Activated naive CD4-positive, alpha-beta T cell treated with anti-CD3 and anti-CD28 coated beads, Interleukin-2, amount 50 U/mL, for 16 hours (primary cell): ENCODE data around the gene ROBO1.
"Not testable (repeated sequence)": the region's sequence is repeated elsewhere in the genome, so short reads cannot be mapped to it uniquely, and the experiment has no call there.

Source experiments
- DNase-seq: peaks from one replicate; pipeline ENCODE4 v3.0.0-alpha.2; 2020

Gene ROBO1

DNA sequence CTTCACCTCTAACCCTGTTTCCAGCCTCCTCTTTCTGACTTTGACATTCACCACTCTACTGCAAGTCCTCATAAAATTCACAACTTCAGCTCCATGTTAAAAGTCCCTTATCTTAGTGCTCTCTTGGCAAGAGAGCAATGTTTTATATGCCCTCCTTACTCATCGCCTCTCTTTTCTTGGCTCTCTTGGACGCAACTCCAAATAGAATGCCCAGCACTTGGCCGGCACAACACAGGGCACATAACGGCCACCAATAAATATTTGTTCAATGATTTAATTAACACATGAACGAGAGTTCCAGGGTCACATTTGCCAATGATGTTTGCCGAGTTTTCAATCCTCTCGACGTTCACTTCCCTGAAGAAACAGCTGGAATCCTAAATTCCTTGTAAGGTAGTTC lies 401.4 kb downstream of the ROBO1 start:
- DNase-seq = no peak

GRCh38 chr3:79364784-79365183 lies 403.0 kb downstream of the ROBO1 start:
- DNase-seq = no peak

DNA sequence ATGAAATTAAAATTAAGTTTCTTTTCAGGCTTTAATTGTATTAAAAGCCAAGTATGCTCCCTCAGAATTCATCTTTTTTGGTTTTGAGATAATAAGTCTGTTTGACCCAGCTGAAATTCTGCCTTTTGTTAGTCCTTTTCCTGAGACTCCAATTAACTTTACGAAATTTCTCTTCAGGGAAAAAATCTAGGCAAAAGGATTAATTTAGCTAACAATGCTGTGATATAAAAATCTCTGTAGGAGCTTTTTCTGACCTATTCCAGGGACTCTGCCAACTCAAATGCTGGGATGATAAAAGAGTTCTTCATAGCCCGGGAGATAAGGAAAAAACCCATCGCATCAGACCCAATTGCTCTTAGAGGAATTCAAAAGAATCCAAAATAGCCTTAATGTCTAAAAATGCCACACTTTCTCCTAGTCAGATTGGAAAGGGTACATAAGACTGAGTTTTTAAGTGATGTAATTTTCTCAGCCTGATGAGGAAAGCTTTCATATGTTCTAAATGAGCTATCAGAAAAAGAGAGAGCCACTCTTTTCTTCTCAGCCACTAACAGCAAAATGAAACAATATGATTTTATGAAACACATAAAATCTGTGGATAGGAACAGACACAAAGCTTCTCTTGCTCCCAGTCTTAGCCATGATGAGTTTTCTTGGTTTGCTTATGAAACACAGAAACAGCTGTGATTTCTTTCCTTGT lies 405.1 kb downstream of the ROBO1 start:
- no peak for DNase-seq

DNA sequence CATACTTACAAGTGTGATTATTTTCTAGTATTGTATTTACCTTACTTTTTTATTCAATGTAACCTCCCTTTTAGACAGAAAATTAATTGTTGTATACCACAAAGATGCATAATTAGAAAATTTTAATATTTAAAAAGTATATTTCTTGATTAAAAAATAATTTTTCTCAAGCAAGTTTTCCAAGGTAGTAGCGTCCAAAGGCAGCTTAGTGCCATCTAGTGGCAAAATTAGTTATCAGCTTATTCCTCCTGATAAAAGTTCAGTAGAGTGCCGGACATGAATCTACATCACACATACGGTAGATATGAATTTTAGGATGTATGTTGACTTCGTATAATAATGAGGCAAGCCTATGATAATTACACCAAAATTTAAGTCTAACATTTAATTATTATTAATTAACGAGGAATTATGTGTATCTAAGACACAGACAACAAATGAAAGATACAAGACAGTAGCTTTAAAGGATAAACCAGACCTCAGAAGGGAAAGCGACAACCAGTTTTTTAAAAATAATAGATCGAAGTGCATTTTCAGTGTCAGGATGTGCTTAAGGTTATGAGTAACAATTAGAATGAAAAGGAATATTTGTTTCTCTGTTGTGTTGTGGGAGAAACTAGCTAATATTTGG lies 405.9 kb downstream of the ROBO1 start:
- DNase-seq = no peak

DNA sequence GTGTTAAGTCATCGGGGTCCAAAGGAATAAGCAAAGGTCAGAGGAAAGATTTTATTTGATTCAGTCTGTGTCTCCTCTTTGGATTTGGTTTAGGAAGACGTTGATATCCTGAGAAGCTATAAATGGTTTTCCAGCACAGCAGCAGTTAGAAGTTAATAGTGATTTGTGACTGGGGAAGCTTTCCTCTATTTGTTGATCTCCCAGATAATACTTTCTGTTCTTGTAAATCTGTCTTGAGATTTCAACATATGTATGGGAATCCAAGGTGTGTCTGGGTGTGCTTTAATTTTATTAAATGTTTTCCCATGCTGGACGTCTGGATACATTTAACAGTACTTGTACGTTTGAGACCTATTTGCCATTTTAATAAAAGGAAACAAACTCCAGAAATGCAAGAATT lies 409.5 kb downstream of the ROBO1 start:
- DNase-seq = no peak

- DNase-seq = no peak
These were observed 413.6 kb downstream of the ROBO1 start for GRCh38 chr3:79354179-79354688.

DNA sequence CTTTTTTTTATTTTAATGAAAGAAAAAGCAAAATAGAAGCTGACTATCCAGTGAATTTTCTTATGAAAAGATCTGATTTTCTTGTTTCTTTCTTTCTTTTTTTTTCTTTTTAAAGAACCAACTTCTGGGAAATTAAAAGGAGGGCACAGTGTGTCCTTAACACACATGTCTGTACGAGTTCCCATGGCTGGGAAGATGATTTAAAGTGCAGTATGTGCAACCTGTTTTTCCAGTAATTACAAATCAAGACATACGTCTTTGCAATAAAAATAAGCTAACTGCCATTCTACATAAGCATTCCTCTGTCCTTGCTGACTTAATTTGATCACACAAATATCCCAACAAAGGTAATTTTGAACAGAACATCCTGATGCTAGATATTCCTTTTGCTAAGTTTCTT lies 416.1 kb downstream of the ROBO1 start:
- DNase-seq = no peak

DNA sequence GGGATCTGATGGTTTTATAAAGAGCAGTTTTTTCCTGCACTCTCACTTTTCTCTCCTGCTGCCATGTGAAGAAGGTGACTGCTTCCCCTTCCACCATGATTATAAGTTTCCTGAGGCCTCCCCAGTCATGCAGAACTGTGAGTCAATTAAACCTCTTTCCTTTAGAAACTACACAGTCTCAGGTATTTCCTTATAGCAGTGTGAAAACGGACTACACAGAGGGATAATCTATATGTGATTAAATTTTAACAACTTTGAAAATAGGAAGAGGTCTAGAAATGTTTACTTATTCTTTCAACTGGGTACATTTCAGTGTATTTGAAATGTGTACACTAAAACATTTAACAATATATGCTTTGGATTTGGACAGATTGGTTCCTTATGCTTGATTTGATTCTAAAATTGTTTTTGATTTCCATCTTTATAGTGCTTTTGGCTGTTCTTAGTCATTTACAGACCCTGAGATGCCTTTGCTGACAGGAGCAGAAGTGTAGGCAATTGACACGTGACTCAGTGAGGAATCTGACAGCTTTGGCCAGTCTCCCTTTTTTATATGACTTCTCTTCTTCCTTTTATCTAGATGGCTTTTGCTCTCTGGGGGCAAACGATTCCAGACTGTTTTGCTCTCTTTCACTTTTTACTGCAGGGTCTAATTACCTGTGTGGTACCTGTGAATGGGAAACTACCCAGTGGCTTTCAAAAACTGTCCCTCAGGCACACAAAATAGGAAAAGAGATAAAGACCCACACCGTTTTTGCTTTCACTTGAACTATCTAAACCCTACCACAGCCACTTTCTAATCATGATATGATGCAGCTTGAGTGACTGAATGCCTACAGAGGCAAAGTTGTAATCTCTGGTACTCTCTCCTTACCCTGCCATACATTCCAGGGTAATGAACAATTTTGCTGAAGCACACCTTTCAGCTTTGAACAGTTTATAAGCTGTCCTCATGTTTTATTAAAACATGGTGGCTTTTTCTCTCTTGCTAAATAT lies 422.6 kb downstream of the ROBO1 start:
- DNase-seq = no peak

GRCh38 chr3:79341961-79342360 lies 425.8 kb downstream of the ROBO1 start:
- no peak for DNase-seq

DNA sequence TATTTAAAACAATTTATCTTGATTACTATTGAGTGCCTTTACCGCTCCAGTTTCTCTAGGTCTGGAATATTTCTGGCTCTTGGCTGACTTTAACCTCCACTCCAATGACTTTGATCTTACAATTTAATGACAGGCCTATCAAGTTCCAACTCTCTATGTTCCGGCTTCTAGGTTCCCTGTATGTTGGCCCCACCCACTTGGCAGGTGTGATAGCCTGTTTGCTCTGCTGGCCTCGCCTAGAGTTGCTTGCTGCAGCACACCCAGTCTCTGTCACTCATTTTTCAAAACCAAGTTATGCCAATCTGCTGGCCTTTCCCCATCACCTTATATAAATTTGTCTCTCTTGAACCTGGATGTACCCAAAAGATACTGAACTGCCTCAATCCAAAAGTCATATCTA lies 428.0 kb downstream of the ROBO1 start:
- DNase-seq = no peak

DNA sequence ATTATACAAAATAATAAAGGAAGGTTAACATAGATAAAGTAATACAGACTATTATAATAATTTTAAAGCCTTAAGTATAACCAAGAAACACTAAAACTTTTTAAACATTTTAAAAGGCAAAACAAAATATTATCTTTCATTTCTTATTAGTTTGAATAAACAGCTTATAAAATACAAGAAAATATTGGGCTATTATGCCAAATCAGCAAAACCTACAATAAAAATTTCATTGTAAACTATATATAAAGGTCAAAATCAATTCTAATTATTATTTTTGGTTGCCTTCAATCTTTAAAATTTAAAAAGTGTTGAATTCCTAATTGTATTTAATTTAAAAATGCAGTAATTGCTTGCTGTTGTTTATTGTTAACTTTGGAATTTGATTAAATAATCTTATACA lies 430.0 kb downstream of the ROBO1 start:
- DNase-seq = no peak

DNA sequence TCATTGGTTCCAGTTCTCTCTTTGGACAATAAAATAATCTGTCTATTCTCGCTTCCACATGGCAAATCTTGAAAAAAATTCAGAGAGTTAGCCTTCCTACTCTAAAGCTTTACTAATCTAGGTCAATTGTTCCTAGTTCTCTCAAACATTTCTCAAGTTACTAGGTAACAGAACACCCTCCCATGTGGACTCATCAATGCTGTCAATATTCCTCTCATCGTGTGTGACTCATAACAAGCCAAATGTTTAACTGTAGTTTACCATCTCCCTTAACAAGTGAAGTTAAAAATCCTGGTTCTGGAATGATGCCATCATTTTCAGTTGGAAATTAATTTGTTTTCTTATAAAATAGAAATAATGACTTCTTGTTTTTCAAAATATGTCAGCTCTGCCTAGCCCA lies 438.6 kb downstream of the ROBO1 start:
- no peak for DNase-seq

DNA sequence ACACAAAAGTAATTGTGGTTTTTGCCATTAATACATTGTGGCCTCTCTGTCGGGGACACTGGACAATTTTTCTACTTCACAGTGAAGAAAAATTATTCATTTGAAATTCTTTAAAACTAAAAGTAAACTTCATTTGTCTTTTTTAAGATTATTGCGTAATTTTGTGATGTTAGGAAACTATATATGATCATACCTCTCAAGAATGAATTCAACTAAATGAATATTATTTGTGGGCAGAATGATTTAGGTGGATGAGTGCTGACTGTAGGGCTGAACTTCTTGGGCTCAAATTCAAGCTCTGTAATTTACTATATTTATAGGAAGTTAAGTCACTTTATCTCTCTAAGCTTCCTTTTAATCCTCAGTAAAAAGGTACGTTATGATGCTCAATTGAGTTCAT lies 441.2 kb downstream of the ROBO1 start:
- no peak for DNase-seq

- DNase-seq = not testable (repeated sequence)
These were observed 441.9 kb downstream of the ROBO1 start for GRCh38 chr3:79325833-79326383.

- DNase-seq = no peak
These were observed 450.0 kb downstream of the ROBO1 start for GRCh38 chr3:79317551-79318518.

- DNase-seq = no peak
These were observed 452.8 kb downstream of the ROBO1 start for GRCh38 chr3:79314962-79315361.

- no peak for DNase-seq
These were observed 453.3 kb downstream of the ROBO1 start for GRCh38 chr3:79314544-79314943.

- no peak for DNase-seq
These were observed 457.8 kb downstream of the ROBO1 start for GRCh38 chr3:79310016-79310415.

DNA sequence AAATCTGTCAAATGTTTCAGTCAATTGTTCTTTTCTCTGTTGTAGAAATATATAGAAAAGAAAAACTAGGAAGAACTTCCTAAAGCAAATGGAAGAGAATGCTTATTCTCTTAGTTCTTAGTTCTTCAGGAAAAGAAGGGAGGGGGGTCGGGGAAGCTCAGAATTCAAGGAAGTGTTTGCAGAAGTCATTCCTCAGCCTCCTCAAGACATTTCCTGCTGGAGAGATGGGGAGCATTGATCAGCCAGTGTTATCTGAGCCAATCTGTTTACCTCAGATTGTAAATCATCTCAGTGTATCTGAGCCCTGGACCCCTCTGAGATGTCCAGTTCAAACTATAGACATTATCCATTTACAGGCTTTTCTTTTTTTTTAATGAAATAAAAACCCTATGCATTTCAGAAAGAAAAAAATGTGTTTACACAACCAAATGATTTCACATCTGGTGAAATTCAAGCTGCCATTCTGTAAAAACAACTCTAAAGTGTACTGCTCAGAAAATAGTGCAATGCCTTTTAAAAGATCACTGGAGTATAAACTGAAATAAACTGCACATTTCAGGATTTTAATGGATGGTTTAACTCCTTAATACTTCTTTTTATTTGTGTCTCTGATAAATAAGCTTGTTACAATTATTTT lies 460.7 kb downstream of the ROBO1 start:
- no peak for DNase-seq

GRCh38 chr3:79299949-79300635 lies 467.7 kb downstream of the ROBO1 start:
- DNase-seq = not testable (repeated sequence)
